ENCODE measurements around the gene ZNF275.

ZNF275 gene

DNA sequence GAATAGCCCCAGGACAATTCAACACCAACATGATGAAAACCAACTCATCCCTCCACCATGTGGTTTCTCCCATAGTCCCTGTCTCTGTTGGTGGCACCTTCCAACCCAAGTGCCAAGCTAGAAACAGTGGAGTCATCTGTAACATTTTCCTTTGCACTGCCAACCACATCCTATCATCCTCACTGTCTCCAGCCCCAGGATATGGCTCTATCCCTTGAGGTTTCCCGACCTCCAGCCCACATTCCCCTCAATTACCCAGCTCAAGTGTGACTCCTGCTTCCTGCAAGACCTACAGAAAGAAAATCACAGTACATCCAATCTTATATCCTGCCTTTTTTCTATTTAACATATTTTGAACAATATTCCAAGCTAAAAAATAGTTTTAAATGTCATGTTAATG lies 36.6 kb upstream of the ZNF275 start:
- Histone ChIP-seq H3K14ac (ENCODE audit: low read length) (no peak overlapping the region), H3K4ac (ENCODE audit: low read depth, low read length) (no peak overlapping the region)
- WGBS (ENCODE audit: extremely low coverage, insufficient coverage, insufficient read length) = no CpG with 5 or more reads among the region's 1 CpG

DNA sequence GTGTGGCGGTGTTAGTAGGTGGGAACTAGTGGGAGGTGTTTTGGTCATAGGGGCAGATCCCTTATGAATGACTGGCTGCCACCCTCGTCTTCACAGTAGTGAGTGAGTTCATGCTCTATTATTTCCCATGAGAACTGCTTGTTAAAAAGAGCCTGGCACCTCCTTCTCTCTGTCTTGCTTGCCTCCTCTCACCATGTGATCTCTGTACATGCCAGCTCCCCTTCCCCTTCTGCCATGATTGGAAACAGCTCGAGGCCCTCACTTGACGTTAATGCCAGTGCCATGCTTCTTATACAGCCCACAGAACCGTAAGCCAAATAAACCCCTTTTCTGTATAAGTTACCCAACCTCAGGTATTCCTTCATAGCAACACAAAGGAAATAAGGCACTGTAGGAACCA lies 34.1 kb upstream of the ZNF275 start:
- no peaks in the 10 kb centered on the region for H3K79me1 ChIP-seq (ENCODE audit: low read length)
- H3K27ac ChIP-seq (ENCODE audit: low read depth, low read length) = no peak overlapping the region
- DNase-seq = no peak
- no peak overlapping the region for H3K9ac ChIP-seq (ENCODE audit: low read length)
- no peaks in the 10 kb centered on the region for H3K79me2 ChIP-seq (ENCODE audit: control insufficient read depth, insufficient read depth, low read length, poor library complexity)
- no peak overlapping the region for H2AFZ ChIP-seq (ENCODE audit: insufficient read depth, low read length, poor library complexity)
- H4K12ac ChIP-seq (ENCODE audit: low read depth, low read length) = no peak overlapping the region
- H2AK5ac ChIP-seq (ENCODE audit: low read length) = no peak overlapping the region
- no peaks in the 10 kb centered on the region for H3K27me3 ChIP-seq (ENCODE audit: insufficient read depth, low read length)
- H3K9me3 ChIP-seq (ENCODE audit: insufficient read depth, low read depth, low read length) = no peaks in the 10 kb centered on the region
- H3K18ac ChIP-seq (ENCODE audit: low read length) = no peak overlapping the region
- no peak overlapping the region for H3K4me3 ChIP-seq (ENCODE audit: low read depth, low read length)
- no peak overlapping the region for H3K23ac ChIP-seq (ENCODE audit: low read length)
- no peak overlapping the region for H3K4me2 ChIP-seq (ENCODE audit: low read length)
- no peak overlapping the region for H4K91ac ChIP-seq (ENCODE audit: low read depth, low read length)
- no peak overlapping the region for H3K14ac ChIP-seq (ENCODE audit: low read length)
- no peak overlapping the region for H4K8ac ChIP-seq (ENCODE audit: low read depth, low read length)
- no peak overlapping the region for H3K4ac ChIP-seq (ENCODE audit: low read depth, low read length)
- no peak overlapping the region for H2BK120ac ChIP-seq (ENCODE audit: insufficient read depth, low read length, poor library complexity)
- no CpG with 5 or more reads among the region's 5 CpGs for WGBS (ENCODE audit: extremely low coverage, insufficient coverage, insufficient read length)
- no peak overlapping the region for H2BK5ac ChIP-seq (ENCODE audit: low read depth, low read length, poor library complexity)
- H3K4me1 ChIP-seq (ENCODE audit: control insufficient read depth in 1 of 2, insufficient read depth in 2 of 2, low read length in 2 of 2) = no peaks in the 10 kb centered on the region
- no peak overlapping the region for H2BK12ac ChIP-seq (ENCODE audit: low read length)
- no peaks in the 10 kb centered on the region for H3K36me3 ChIP-seq (ENCODE audit: control insufficient read depth in 1 of 2, insufficient read depth in 2 of 2, low read length in 2 of 2)

More for the DNA sequence above, 36.6 kb upstream of the ZNF275 start:
- no peaks in the 10 kb centered on the region for H3K79me1 ChIP-seq (ENCODE audit: low read length)
- no peaks in the 10 kb centered on the region for H3K9me3 ChIP-seq (ENCODE audit: insufficient read depth, low read depth, low read length)
- no peak overlapping the region for H3K4me3 ChIP-seq (ENCODE audit: low read depth, low read length)
- no peak overlapping the region for H3K4me2 ChIP-seq (ENCODE audit: low read length)
- no peak overlapping the region for H2AK5ac ChIP-seq (ENCODE audit: low read length)
- H3K79me2 ChIP-seq (ENCODE audit: control insufficient read depth, insufficient read depth, low read length, poor library complexity) = no peaks in the 10 kb centered on the region
- DNase-seq = no peak
- H2AFZ ChIP-seq (ENCODE audit: insufficient read depth, low read length, poor library complexity) = no peak overlapping the region
- no peak overlapping the region for H2BK120ac ChIP-seq (ENCODE audit: insufficient read depth, low read length, poor library complexity)
- H2BK12ac ChIP-seq (ENCODE audit: low read length) = no peak overlapping the region
- no peak overlapping the region for H4K12ac ChIP-seq (ENCODE audit: low read depth, low read length)
- H3K9ac ChIP-seq (ENCODE audit: low read length) = no peak overlapping the region
- no peak overlapping the region for H4K91ac ChIP-seq (ENCODE audit: low read depth, low read length)
- no peaks in the 10 kb centered on the region for H3K36me3 ChIP-seq (ENCODE audit: control insufficient read depth in 1 of 2, insufficient read depth in 2 of 2, low read length in 2 of 2)
- H3K27me3 ChIP-seq (ENCODE audit: insufficient read depth, low read length) = no peaks in the 10 kb centered on the region
- H3K18ac ChIP-seq (ENCODE audit: low read length) = no peak overlapping the region
- H2BK5ac ChIP-seq (ENCODE audit: low read depth, low read length, poor library complexity) = no peak overlapping the region
- no peak overlapping the region for H3K23ac ChIP-seq (ENCODE audit: low read length)
- H3K4me1 ChIP-seq (ENCODE audit: control insufficient read depth in 1 of 2, insufficient read depth in 2 of 2, low read length in 2 of 2) = no peaks in the 10 kb centered on the region
- H3K27ac ChIP-seq (ENCODE audit: low read depth, low read length) = no peak overlapping the region
- no peak overlapping the region for H4K8ac ChIP-seq (ENCODE audit: low read depth, low read length)

DNA sequence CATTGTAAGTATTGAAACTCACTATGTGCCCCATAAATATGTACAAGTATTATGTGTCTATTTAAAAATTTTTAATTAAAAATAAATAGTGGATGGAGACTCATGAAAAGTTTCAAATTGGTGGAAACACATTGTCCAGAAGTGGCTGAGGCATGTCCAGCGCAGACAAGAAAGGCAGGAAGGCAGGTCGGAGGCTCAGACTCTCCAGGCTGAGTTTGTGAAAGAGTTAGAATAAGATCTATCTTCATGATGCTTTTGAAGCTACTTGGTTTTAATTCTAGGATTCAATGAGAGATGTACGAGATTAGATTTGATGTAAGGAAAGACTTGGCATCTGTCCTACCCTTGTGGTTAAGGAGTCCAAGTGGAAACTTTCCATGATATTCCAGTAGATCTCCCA lies 32.2 kb upstream of the ZNF275 start:
- H4K91ac ChIP-seq (ENCODE audit: low read depth, low read length) = no peak overlapping the region
- no peak for DNase-seq
- H2AFZ ChIP-seq (ENCODE audit: insufficient read depth, low read length, poor library complexity) = no peak overlapping the region
- no peak overlapping the region for H2AK5ac ChIP-seq (ENCODE audit: low read length)
- no peak overlapping the region for H4K12ac ChIP-seq (ENCODE audit: low read depth, low read length)
- H3K27me3 ChIP-seq (ENCODE audit: insufficient read depth, low read length) = no peaks in the 10 kb centered on the region
- no peak overlapping the region for H3K4me3 ChIP-seq (ENCODE audit: low read depth, low read length)
- H2BK5ac ChIP-seq (ENCODE audit: low read depth, low read length, poor library complexity) = no peak overlapping the region
- no peaks in the 10 kb centered on the region for H3K4me1 ChIP-seq (ENCODE audit: control insufficient read depth in 1 of 2, insufficient read depth in 2 of 2, low read length in 2 of 2)
- no peaks in the 10 kb centered on the region for H3K79me1 ChIP-seq (ENCODE audit: low read length)
- no peak overlapping the region for H3K4me2 ChIP-seq (ENCODE audit: low read length)
- H3K14ac ChIP-seq (ENCODE audit: low read length) = no peak overlapping the region
- no peak overlapping the region for H3K9ac ChIP-seq (ENCODE audit: low read length)
- H3K27ac ChIP-seq (ENCODE audit: low read depth, low read length) = no peak overlapping the region
- H3K9me3 ChIP-seq (ENCODE audit: insufficient read depth, low read depth, low read length) = no peaks in the 10 kb centered on the region
- H2BK12ac ChIP-seq (ENCODE audit: low read length) = no peak overlapping the region
- no peak overlapping the region for H3K18ac ChIP-seq (ENCODE audit: low read length)
- WGBS (ENCODE audit: extremely low coverage, insufficient coverage, insufficient read length) = no CpG with 5 or more reads among the region's 3 CpGs
- no peak overlapping the region for H2BK120ac ChIP-seq (ENCODE audit: insufficient read depth, low read length, poor library complexity)
- H4K8ac ChIP-seq (ENCODE audit: low read depth, low read length) = no peak overlapping the region
- no peaks in the 10 kb centered on the region for H3K79me2 ChIP-seq (ENCODE audit: control insufficient read depth, insufficient read depth, low read length, poor library complexity)
- no peak overlapping the region for H3K4ac ChIP-seq (ENCODE audit: low read depth, low read length)
- no peaks in the 10 kb centered on the region for H3K36me3 ChIP-seq (ENCODE audit: control insufficient read depth in 1 of 2, insufficient read depth in 2 of 2, low read length in 2 of 2)
- H3K23ac ChIP-seq (ENCODE audit: low read length) = no peak overlapping the region

DNA sequence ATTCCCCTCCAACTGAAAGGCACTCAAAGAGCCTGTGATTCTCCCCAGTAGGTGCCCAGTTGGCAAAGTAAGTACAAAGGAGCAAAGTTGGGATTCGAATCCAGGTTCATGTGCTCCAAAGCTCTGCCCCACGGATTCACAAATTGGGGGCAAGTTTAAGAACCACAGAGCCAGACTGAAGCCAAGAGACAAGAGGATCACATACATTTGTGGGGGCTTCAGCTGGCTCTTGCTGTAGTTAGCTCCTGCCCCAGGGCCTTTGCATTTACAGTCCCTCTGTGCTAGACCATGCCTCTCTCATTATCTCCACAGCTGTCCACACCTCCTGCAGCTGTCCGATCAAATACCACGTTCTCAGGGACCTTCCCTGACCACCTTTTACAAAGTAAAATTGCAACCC lies 31.2 kb upstream of the ZNF275 start:
- Histone ChIP-seq H2BK5ac (ENCODE audit: low read depth, low read length, poor library complexity) (no peak overlapping the region), H3K18ac (ENCODE audit: low read length) (no peak overlapping the region), H3K36me3 (ENCODE audit: control insufficient read depth in 1 of 2, insufficient read depth in 2 of 2, low read length in 2 of 2) (no peaks in the 10 kb centered on the region), H4K91ac (ENCODE audit: low read depth, low read length) (no peak overlapping the region), H4K12ac (ENCODE audit: low read depth, low read length) (no peak overlapping the region), H3K79me2 (ENCODE audit: control insufficient read depth, insufficient read depth, low read length, poor library complexity) (no peaks in the 10 kb centered on the region), H3K14ac (ENCODE audit: low read length) (no peak overlapping the region), H3K4me2 (ENCODE audit: low read length) (no peak overlapping the region), H2AK5ac (ENCODE audit: low read length) (no peak overlapping the region), H3K4me1 (ENCODE audit: control insufficient read depth in 1 of 2, insufficient read depth in 2 of 2, low read length in 2 of 2) (no peaks in the 10 kb centered on the region), H4K8ac (ENCODE audit: low read depth, low read length) (no peak overlapping the region), H3K9ac (ENCODE audit: low read length) (no peak overlapping the region), H3K79me1 (ENCODE audit: low read length) (no peaks in the 10 kb centered on the region), H2BK12ac (ENCODE audit: low read length) (no peak overlapping the region), H2BK120ac (ENCODE audit: insufficient read depth, low read length, poor library complexity) (no peak overlapping the region), H3K27ac (ENCODE audit: low read depth, low read length) (no peak overlapping the region), H3K4me3 (ENCODE audit: low read depth, low read length) (no peak overlapping the region), H3K23ac (ENCODE audit: low read length) (no peak overlapping the region), H3K9me3 (ENCODE audit: insufficient read depth, low read depth, low read length) (no peaks in the 10 kb centered on the region), H3K4ac (ENCODE audit: low read depth, low read length) (no peak overlapping the region), H2AFZ (ENCODE audit: insufficient read depth, low read length, poor library complexity) (no peak overlapping the region), H3K27me3 (ENCODE audit: insufficient read depth, low read length) (no peaks in the 10 kb centered on the region)
- no CpG with 5 or more reads among the region's 4 CpGs for WGBS (ENCODE audit: extremely low coverage, insufficient coverage, insufficient read length)
- no peak for DNase-seq

Data from trophoblast cell (in vitro differentiated cells and primary cell).